Measurements from ENCODE around the gene AKR1C1.
"Not testable (repeated sequence)": the region's sequence is repeated elsewhere in the genome, so short reads cannot be mapped to it uniquely, and the experiment has no call there.

DNA sequence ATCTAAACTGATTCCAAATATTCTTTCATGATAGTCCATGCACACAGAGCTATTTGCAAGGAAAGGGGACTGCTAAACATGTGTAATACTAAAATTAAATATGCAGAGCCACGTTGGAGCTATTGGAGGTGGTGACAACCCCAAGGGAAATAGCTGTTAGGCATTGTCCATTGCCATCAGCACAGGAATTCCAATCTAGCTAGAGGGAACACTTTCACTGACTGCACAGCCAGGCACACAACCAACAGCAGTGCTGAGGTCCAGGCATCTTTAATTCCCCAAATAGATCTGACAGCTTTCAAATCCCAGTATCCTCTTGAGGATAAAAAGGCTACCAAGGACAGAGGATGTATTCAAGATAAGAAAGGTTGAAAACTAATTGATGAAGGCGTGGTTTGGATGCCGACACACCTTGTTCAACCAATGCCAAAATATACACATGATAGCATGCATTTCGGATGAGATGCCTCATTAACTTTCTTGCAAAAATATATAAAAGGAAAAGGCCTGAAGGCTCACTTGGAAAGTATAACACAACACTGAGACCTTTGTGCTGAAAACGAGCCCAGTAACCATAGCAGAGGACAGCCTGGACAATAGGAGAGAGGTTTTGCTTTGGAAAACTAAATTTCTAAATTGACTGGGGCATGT lies 11.6 kb upstream of the AKR1C1 start:
- TF ChIP-seq POLR2AphosphoS5 (IDR thresholded peaks at IDR 0.05; ENCODE audit: borderline replicate concordance, low read depth, low read length); EZH2 (IDR thresholded peaks at IDR 0.05): not testable (repeated sequence)

Data from SK-N-MC (cell line).